GM23338 (cell line): ENCODE results near the gene ZAP70. TPM values are rescaled to one million over a fixed set of nuclear protein-coding genes. Genes with fewer than 3 reads are reported as not detected.

Experiments used
- ATAC-seq: fragments of 200-7000 bp; cut with Tn5 transposase; 3 replicates; pipeline ENCODE4 v1.9.1; 2020
- DNase-seq: peaks from one replicate; pipeline ENCODE4 v3.0.0-alpha.2; 2015; ENCODE audit warnings: low spot score
- H2AFZ ChIP-seq: fragments of 200-600 bp; sonication (generic); 2 replicates; pipeline ENCODE4 v1.8.0; 2016; ENCODE audit warnings: antibody characterized with exemption, mild to moderate bottlenecking, moderate library complexity
- H3F3A ChIP-seq: fragments of 200-600 bp; sonication (generic); replicated peaks from 2 replicates; pipeline ENCODE4 v1.8.0; 2017; ENCODE audit warnings: antibody characterized with exemption, mixed run types, low read depth
- H3K27ac ChIP-seq: fragments of 200-600 bp; sonication (generic); 2 replicates; pipeline ENCODE4 v1.6.1; 2016; ENCODE audit warnings: low read depth
- H3K27me3 ChIP-seq: fragments of 200-600 bp; sonication (generic); 2 replicates; pipeline ENCODE4 v1.8.0; 2016; ENCODE audit warnings: mild to moderate bottlenecking, mixed run types, moderate library complexity; ENCODE audit not compliant: insufficient read depth
- H3K36me3 ChIP-seq: fragments of 200-600 bp; sonication (generic); 2 replicates; pipeline ENCODE4 v1.8.0; 2016; ENCODE audit warnings: mild to moderate bottlenecking; ENCODE audit not compliant: insufficient read depth
- H3K4me1 ChIP-seq: fragments of 200-600 bp; sonication (generic); 2 replicates; pipeline ENCODE4 v1.8.0; 2016; ENCODE audit warnings: mild to moderate bottlenecking, moderate library complexity; ENCODE audit not compliant: insufficient read depth
- H3K4me2 ChIP-seq: fragments of 200-600 bp; sonication (generic); 2 replicates; pipeline ENCODE4 v1.7.1; 2017; ENCODE audit warnings: mixed run types
- H3K4me3 ChIP-seq: fragments of 200-600 bp; sonication (generic); 2 replicates; pipeline ENCODE4 v1.6.1; 2016; ENCODE audit warnings: mixed run types
- H3K79me2 ChIP-seq: fragments of 200-600 bp; sonication (generic); replicated peaks from 2 replicates; pipeline ENCODE4 v1.8.0; 2017; ENCODE audit warnings: mild to moderate bottlenecking; ENCODE audit not compliant: insufficient read depth
- H3K9me2 ChIP-seq: fragments of 200-600 bp; sonication (generic); 2 replicates; pipeline ENCODE4 v1.8.0; 2017; ENCODE audit not compliant: insufficient read depth
- H4K20me1 ChIP-seq: fragments of 200-600 bp; sonication (generic); replicated peaks from 2 replicates; pipeline ENCODE4 v1.8.0; 2017; ENCODE audit warnings: mild to moderate bottlenecking; ENCODE audit not compliant: insufficient read depth
- H3K27ac Mint-ChIP-seq: 2 replicates; pipeline ENCODE4 v1.8.0; 2020; ENCODE audit warnings: inconsistent platforms, mild to moderate bottlenecking, moderate library complexity, mixed read lengths
- H3K27me3 Mint-ChIP-seq: 3 replicates; pipeline ENCODE4 v1.8.0; 2022; ENCODE audit warnings: low read depth, mild to moderate bottlenecking, moderate library complexity, mixed read lengths, inconsistent platforms; ENCODE audit not compliant: insufficient read depth, poor library complexity
- H3K36me3 Mint-ChIP-seq: 3 replicates; pipeline ENCODE4 v1.8.0; 2021; ENCODE audit warnings: low read depth, mild to moderate bottlenecking, inconsistent platforms, moderate library complexity, mixed read lengths
- H3K4me1 Mint-ChIP-seq: 3 replicates; pipeline ENCODE4 v1.8.0; 2020; ENCODE audit warnings: mild to moderate bottlenecking, inconsistent platforms, mixed read lengths
- H3K4me3 Mint-ChIP-seq: 3 replicates; pipeline ENCODE4 v1.8.0; 2021; ENCODE audit warnings: moderate library complexity, mild to moderate bottlenecking, inconsistent platforms, mixed read lengths
- H3K9me3 Mint-ChIP-seq: 3 replicates; pipeline ENCODE4 v1.8.0; 2020; ENCODE audit warnings: moderate library complexity, mild to moderate bottlenecking, inconsistent platforms, mixed read lengths
- CREB1 ChIP-seq: fragments of 250-450 bp; sonication (Bioruptor Pico); IDR thresholded peaks from 2 replicates; pipeline ENCODE4 v1.5.0; 2020; ENCODE audit warnings: low read depth, mild to moderate bottlenecking, moderate library complexity
- CTCF ChIP-seq, 2 experiments: fragments of 200-600 bp in 1 of 2; sonication (generic) in 1 of 2; conservative IDR thresholded peaks; 2 replicates each; pipeline versions ENCODE4 v1.5.1 to v1.6.1; 2016 to 2017; ENCODE audit warnings: antibody characterized with exemption in 2 of 2, low read depth in 2 of 2, mild to moderate bottlenecking in 2 of 2, moderate library complexity in 1 of 2
- ETS1 ChIP-seq: IDR thresholded peaks from 2 replicates; pipeline ENCODE4 v1.6.1; 2016; ENCODE audit warnings: antibody characterized with exemption
- EZH2 ChIP-seq: fragments of 200-600 bp; sonication (generic); IDR thresholded peaks from one replicate; pipeline ENCODE4 v1.8.0; 2017; ENCODE audit warnings: antibody characterized with exemption, mild to moderate bottlenecking, low read depth; ENCODE audit not compliant: unreplicated experiment
- EZH2phosphoT487 ChIP-seq: fragments of 200-600 bp; sonication (generic); IDR thresholded peaks from one replicate; pipeline ENCODE4 v1.8.1; 2018; ENCODE audit warnings: antibody characterized with exemption; ENCODE audit not compliant: unreplicated experiment
- JUNB ChIP-seq: IDR thresholded peaks from one replicate; pipeline ENCODE4 v1.6.1; 2016; ENCODE audit warnings: antibody characterized with exemption; ENCODE audit not compliant: unreplicated experiment
- NANOG ChIP-seq: IDR thresholded peaks from 2 replicates; pipeline ENCODE4 v1.6.1; 2016; ENCODE audit warnings: antibody characterized with exemption, borderline replicate concordance
- POLR2AphosphoS5 ChIP-seq: IDR thresholded peaks from 2 replicates; pipeline ENCODE4 v1.6.1; 2016; ENCODE audit warnings: antibody characterized with exemption, low read depth
- STAT1 ChIP-seq: IDR thresholded peaks from one replicate; pipeline ENCODE4 v1.6.1; 2016; ENCODE audit warnings: antibody characterized with exemption; ENCODE audit not compliant: unreplicated experiment
- ZNF114 ChIP-seq: fragments of 250-450 bp; sonication (Bioruptor Pico); IDR thresholded peaks from 2 replicates; pipeline ENCODE4 v1.5.0; 2020; ENCODE audit warnings: mild to moderate bottlenecking, moderate library complexity
- ZNF331 ChIP-seq: fragments of 250-450 bp; sonication (Bioruptor Pico); IDR thresholded peaks from 2 replicates; pipeline ENCODE4 v1.5.0; 2020; ENCODE audit warnings: low read depth, mild to moderate bottlenecking, moderate library complexity
- polyA plus RNA-seq: library from polyadenylated mRNA; unstranded; fragments of >200 nt; fragmentation: Nextera tagmentation; extraction: Ambion mirVana; gene quantifications from 2 replicates; pipeline ENCODE4 v1.2.1, GENCODE V29; 2016
- total RNA-seq: library from RNA; depleted of rRNA; stranded (reverse); fragments of >200 nt; shearing (Covaris generic); gene quantifications from 2 replicates; pipeline ENCODE4 v1.2.3, GENCODE V29; 2014

The ZAP70 gene
- total and polyA plus RNA-seq, 2 experiments from 2014 or later, result 0.42 TPM; not detected in 1

- H3K36me3 Mint-ChIP-seq, result no peaks in the 10 kb centered on the region; the same call in 2 of the 3 replicates
- 0 out of 2 replicates have a peak, but pooled peaks cover 4% of the 10 kb centered on the region for H3K9me2 ChIP-seq
- no peak overlapping the region for H3K4me2 ChIP-seq
- peaks cover 21% of the 10 kb centered on the region for H3K27me3 Mint-ChIP-seq
- TF ChIP-seq CREB1 (no peak), STAT1 (no peak), EZH2phosphoT487 (no peak), EZH2 (no peak), JUNB (no peak), CTCF (conservative IDR thresholded peaks at IDR 0.05; ENCODE audit: low read depth in 2 of 2) (peak; percentile 75 to 87)
- DNase-seq (peak; percentile 88), ATAC-seq (peak; percentile 81)
- no peaks in the 10 kb centered on the region for H3K4me1 ChIP-seq
- H3K79me2 ChIP-seq, result no peaks in the 10 kb centered on the region
- no peaks in the 10 kb centered on the region for H3K9me3 Mint-ChIP-seq
- no peak overlapping the region for H3K27ac ChIP-seq
- peaks cover 4% of the 10 kb centered on the region; the same call in 2 of the 3 replicates for H3K4me1 Mint-ChIP-seq
- no peaks in the 10 kb centered on the region for H3K36me3 ChIP-seq
- no peaks in the 10 kb centered on the region for H4K20me1 ChIP-seq
- no peak overlapping the region; the same call in 1 of the 2 replicates for H3K27ac Mint-ChIP-seq
- no peaks in the 10 kb centered on the region for H3F3A ChIP-seq
- H2AFZ ChIP-seq, result peak overlapping the region; percentile 39; the same call in 1 of the 2 replicates
- no peaks in the 10 kb centered on the region for H3K27me3 ChIP-seq
- no peak overlapping the region for H3K4me3 Mint-ChIP-seq
- no peak overlapping the region for H3K4me3 ChIP-seq
These were observed 27.3 kb downstream of the ZAP70 start for GRCh38 chr2:97740590-97741182.

GRCh38 chr2:97741251-97741650 lies 27.9 kb downstream of the ZAP70 start:
- H3K4me2 ChIP-seq, result no peak overlapping the region
- no peaks in the 10 kb centered on the region for H3K4me1 ChIP-seq
- no peaks in the 10 kb centered on the region for H3K27me3 ChIP-seq
- Mint-ChIP-seq H3K9me3 (no peaks in the 10 kb centered on the region), H3K27me3 (peaks cover 21% of the 10 kb centered on the region), H3K4me1 (peaks cover 4% of the 10 kb centered on the region; the same call in 2 of the 3 replicates), H3K4me3 (no peak overlapping the region), H3K27ac (no peak overlapping the region), H3K36me3 (no peaks in the 10 kb centered on the region; the same call in 2 of the 3 replicates)
- H3K4me3 ChIP-seq, result no peak overlapping the region
- no peaks in the 10 kb centered on the region for H3K79me2 ChIP-seq
- 0 out of 2 replicates have a peak, but pooled peaks cover 4% of the 10 kb centered on the region for H3K9me2 ChIP-seq
- no peaks in the 10 kb centered on the region for H4K20me1 ChIP-seq
- ATAC-seq (no peak), DNase-seq (no peak)
- no peak overlapping the region for H3K27ac ChIP-seq
- H3K36me3 ChIP-seq, result no peaks in the 10 kb centered on the region
- TF ChIP-seq ZNF331 (CRISPR knock-in tag) (no peak), POLR2AphosphoS5 (no peak), STAT1 (no peak), CREB1 (no peak), ETS1 (no peak), EZH2 (no peak), JUNB (no peak), ZNF114 (CRISPR knock-in tag) (no peak), NANOG (no peak), EZH2phosphoT487 (no peak)
- H3F3A ChIP-seq, result no peaks in the 10 kb centered on the region
- H2AFZ ChIP-seq, result no peak overlapping the region
